Measurements from ENCODE around the gene RIT1. TPM values are rescaled to one million over a fixed set of nuclear protein-coding genes. Genes with fewer than 3 reads are reported as not detected.

The RIT1 gene
- total and polyA plus RNA-seq, 5 donors = 9.4 to 26.2 (median 21.8) TPM

GRCh38 chr1:155872527-155872926 lies 38.6 kb downstream of the RIT1 start:
- intact Hi-C loops (cut with DNase I) = no loop called here
- DNase-seq (peak in 2 of 3 donors; percentile 66 to 70), ATAC-seq (peak; percentile 35 to 46)
- 76% methylated on average over 5 of the region's 5 CpGs for WGBS
- Histone ChIP-seq H3K9me3 (ENCODE audit: control insufficient read depth, low read length) (no peaks in the 10 kb centered on the region), H3K27ac (ENCODE audit: low read length) (no peak overlapping the region), H3K4me1 (ENCODE audit: control insufficient read depth, insufficient read depth, low read length) (peaks cover 13% of the 10 kb centered on the region), H3K27me3 (ENCODE audit: control insufficient read depth, insufficient read depth) (no peaks in the 10 kb centered on the region), H3K4me3 (ENCODE audit: low read length) (no peak overlapping the region)

- DNase-seq = peak; percentile 55 to 84 (median 81)
- H3K27me3 ChIP-seq (ENCODE audit: control insufficient read depth, insufficient read depth) = no peaks in the 10 kb centered on the region
Observed at GRCh38 chr1:155871390-155871789, 39.8 kb downstream of the RIT1 start.

GRCh38 chr1:155867766-155868165 lies 43.4 kb downstream of the RIT1 start:
- Histone ChIP-seq H3K27ac (ENCODE audit: low read length) (no peak overlapping the region), H3K27me3 (ENCODE audit: control insufficient read depth, insufficient read depth) (no peaks in the 10 kb centered on the region), H3K4me1 (ENCODE audit: control insufficient read depth, insufficient read depth, low read length) (peaks cover 13% of the 10 kb centered on the region), H3K9me3 (ENCODE audit: control insufficient read depth, low read length) (no peaks in the 10 kb centered on the region), H3K4me3 (ENCODE audit: low read length) (no peak overlapping the region)
- intact Hi-C loops (cut with DNase I) = loop anchor here in 1 of 4 donors (10.0 kb wide), 1 partner anchor 47 kb away; the partner anchor contains the start of gene RIT1
- 93% methylated on average over 8 of the region's 8 CpGs for WGBS
- ATAC-seq (no peak), DNase-seq (no peak)

More at GRCh38 chr1:155871390-155871789, 39.8 kb downstream of the RIT1 start:
- Histone ChIP-seq H3K27ac (ENCODE audit: low read length) (peak overlapping the region; percentile 80), H3K9me3 (ENCODE audit: control insufficient read depth, low read length) (no peaks in the 10 kb centered on the region), H3K4me1 (ENCODE audit: control insufficient read depth, insufficient read depth, low read length) (peaks cover 13% of the 10 kb centered on the region), H3K4me3 (ENCODE audit: low read length) (no peak overlapping the region)
- intact Hi-C loops (cut with DNase I) = no loop called here
- WGBS = 28% methylated on average over 1 of the region's 1 CpG
- peak; percentile 72 to 85 for ATAC-seq

GRCh38 chr1:155864393-155864792 lies 46.8 kb downstream of the RIT1 start:
- H3K4me1 ChIP-seq (ENCODE audit: control insufficient read depth, insufficient read depth, low read length) = no peaks in the 10 kb centered on the region
- H3K27ac ChIP-seq (ENCODE audit: low read length) = no peak overlapping the region
- DNase-seq (no peak), ATAC-seq (no peak)
- H3K27me3 ChIP-seq (ENCODE audit: control insufficient read depth, insufficient read depth) = no peaks in the 10 kb centered on the region
- intact Hi-C loops (cut with DNase I) = loop anchor here in 1 of 4 donors (10.0 kb wide), 1 partner anchor 50 kb away; the partner anchor contains the start of gene RIT1
- no peaks in the 10 kb centered on the region for H3K9me3 ChIP-seq (ENCODE audit: control insufficient read depth, low read length)
- no peak overlapping the region for H3K4me3 ChIP-seq (ENCODE audit: low read length)

GRCh38 chr1:155861896-155862295 lies 49.3 kb downstream of the RIT1 start:
- H3K27ac ChIP-seq (ENCODE audit: low read length) = no peak overlapping the region

GRCh38 chr1:155860970-155861510 lies 50.1 kb downstream of the RIT1 start:
- ATAC-seq (no peak), DNase-seq (no peak)
- H3K9me3 ChIP-seq (ENCODE audit: control insufficient read depth, low read length) = no peaks in the 10 kb centered on the region
- WGBS = 50% methylated on average over 2 of the region's 2 CpGs
- H3K4me1 ChIP-seq (ENCODE audit: control insufficient read depth, insufficient read depth, low read length) = no peaks in the 10 kb centered on the region
- H3K27ac ChIP-seq (ENCODE audit: low read length) = peak overlapping the region; percentile 86
- H3K4me3 ChIP-seq (ENCODE audit: low read length) = peak overlapping the region; percentile 43
- intact Hi-C loops (cut with DNase I) = loop anchor here in 1 of 4 donors (10.0 kb wide), 1 partner anchor 54 kb away; the partner anchor contains the start of gene RIT1
- H3K27me3 ChIP-seq (ENCODE audit: control insufficient read depth, insufficient read depth) = no peaks in the 10 kb centered on the region

More at GRCh38 chr1:155861896-155862295, 49.3 kb downstream of the RIT1 start:
- no peaks in the 10 kb centered on the region for H3K27me3 ChIP-seq (ENCODE audit: control insufficient read depth, insufficient read depth)
- intact Hi-C loops (cut with DNase I) = loop anchor here in 1 of 4 donors (10.0 kb wide), 1 partner anchor 53 kb away; the partner anchor contains the start of gene RIT1
- 96% methylated on average over 2 of the region's 2 CpGs for WGBS
- no peak for DNase-seq
- no peak for ATAC-seq
- no peaks in the 10 kb centered on the region for H3K4me1 ChIP-seq (ENCODE audit: control insufficient read depth, insufficient read depth, low read length)
- no peaks in the 10 kb centered on the region for H3K9me3 ChIP-seq (ENCODE audit: control insufficient read depth, low read length)
- H3K4me3 ChIP-seq (ENCODE audit: low read length) = no peak overlapping the region

- peak; percentile 93 to 96 (median 95) for DNase-seq
- H3K4me3 ChIP-seq (ENCODE audit: low read length) = peak overlapping the region; percentile 43
- H3K4me1 ChIP-seq (ENCODE audit: control insufficient read depth, insufficient read depth, low read length) = no peaks in the 10 kb centered on the region
- 2% methylated on average over 35 of the region's 35 CpGs for WGBS
- H3K9me3 ChIP-seq (ENCODE audit: control insufficient read depth, low read length) = no peaks in the 10 kb centered on the region
- peak; percentile 72 to 74 for ATAC-seq
- no peaks in the 10 kb centered on the region for H3K27me3 ChIP-seq (ENCODE audit: control insufficient read depth, insufficient read depth)
- H3K27ac ChIP-seq (ENCODE audit: low read length) = peak overlapping the region; percentile 86
- intact Hi-C loops (cut with DNase I) = loop anchor here in 1 of 4 donors (10.0 kb wide), 1 partner anchor 55 kb away; the partner anchor contains the start of gene RIT1
Observed at GRCh38 chr1:155859881-155860871, 51.0 kb downstream of the RIT1 start.

- intact Hi-C loops (cut with DNase I) = no loop called here
- DNase-seq = peak; percentile 95 to 98 (median 97)
- no peaks in the 10 kb centered on the region for H3K9me3 ChIP-seq (ENCODE audit: control insufficient read depth, low read length)
- H3K27ac ChIP-seq (ENCODE audit: low read length) = peak within 1 kb of the TSS; percentile 86
- peak; percentile 91 to 93 for ATAC-seq
- no peaks in the 10 kb centered on the region for H3K27me3 ChIP-seq (ENCODE audit: control insufficient read depth, insufficient read depth)
- H3K4me3 ChIP-seq (ENCODE audit: low read length) = peak within 1 kb of the TSS; percentile 63
- WGBS = under 1% methylated on average over 33 of the region's 33 CpGs
- no peaks in the 10 kb centered on the region for H3K4me1 ChIP-seq (ENCODE audit: control insufficient read depth, insufficient read depth, low read length)
Observed at GRCh38 chr1:155859234-155859829, 51.8 kb downstream of the RIT1 start, which contains the start of gene SYT11. TSS of gene SYT11 (plus strand) at chr1:155859567. CDS start at chr1:155859762, 195 bp downstream.

- intact Hi-C loops (cut with DNase I) = no loop called here
- H3K27me3 ChIP-seq (ENCODE audit: control insufficient read depth, insufficient read depth) = no peaks in the 10 kb centered on the region
- no peaks in the 10 kb centered on the region for H3K4me1 ChIP-seq (ENCODE audit: control insufficient read depth, insufficient read depth, low read length)
- H3K4me3 ChIP-seq (ENCODE audit: low read length) = peak overlapping the region; percentile 63
- H3K9me3 ChIP-seq (ENCODE audit: control insufficient read depth, low read length) = no peaks in the 10 kb centered on the region
- peak overlapping the region; percentile 49 for H3K27ac ChIP-seq (ENCODE audit: low read length)
- ATAC-seq = no peak
- 60% methylated on average over 12 of the region's 12 CpGs for WGBS
- peak in 1 of 3 donors; percentile 26 for DNase-seq
Observed at GRCh38 chr1:155858800-155859233, 52.3 kb downstream of the RIT1 start.
